Measurements from ENCODE around the gene RCE1. TPM values are rescaled to one million over a fixed set of nuclear protein-coding genes. Genes with fewer than 3 reads are reported as not detected.
A peak's percentile ranks its signal among the peaks of the same experiment; 100 is the strongest.
"Not testable (repeated sequence)": the region's sequence is repeated elsewhere in the genome, so short reads cannot be mapped to it uniquely, and the experiment has no call there.

RCE1 gene
- total RNA-seq, 1 donor from 2014 or later, result 14.1 TPM

GRCh38 chr11:66820901-66821300 lies 22.3 kb upstream of the RCE1 start:
- Histone ChIP-seq H3K9me3 (ENCODE audit: control insufficient read depth in 3 of 3, low read length in 3 of 3) (no peaks in the 10 kb centered on the region), H3K4me3 (ENCODE audit: low read length in 3 of 3) (no peak overlapping the region), H3K27me3 (ENCODE audit: control insufficient read depth in 3 of 3, insufficient read depth in 3 of 3, low read length in 3 of 3) (no peaks in the 10 kb centered on the region), H3K36me3 (ENCODE audit: control insufficient read depth in 3 of 3, insufficient read depth in 3 of 3, low read length in 3 of 3) (no peaks in the 10 kb centered on the region), H3K9ac (ENCODE audit: low read depth in 1 of 3, low read length in 3 of 3) (no peak overlapping the region), H3K4me1 (ENCODE audit: control insufficient read depth in 3 of 3, insufficient read depth in 3 of 3, low read length in 3 of 3) (no peaks in the 10 kb centered on the region), H3K27ac (ENCODE audit: low read depth, low read length) (no peak overlapping the region)

- Histone ChIP-seq H3K4me3 (ENCODE audit: low read length in 3 of 3) (no peak overlapping the region), H3K36me3 (ENCODE audit: control insufficient read depth in 3 of 3, insufficient read depth in 3 of 3, low read length in 3 of 3) (no peaks in the 10 kb centered on the region), H3K9me3 (ENCODE audit: control insufficient read depth in 3 of 3, low read length in 3 of 3) (no peaks in the 10 kb centered on the region), H3K27me3 (ENCODE audit: control insufficient read depth in 3 of 3, insufficient read depth in 3 of 3, low read length in 3 of 3) (no peaks in the 10 kb centered on the region), H3K4me1 (ENCODE audit: control insufficient read depth in 3 of 3, insufficient read depth in 3 of 3, low read length in 3 of 3) (no peaks in the 10 kb centered on the region), H3K27ac (ENCODE audit: low read depth, low read length) (no peak overlapping the region), H3K9ac (ENCODE audit: low read depth in 1 of 3, low read length in 3 of 3) (no peak overlapping the region)
Observed at GRCh38 chr11:66823700-66824099, 19.5 kb upstream of the RCE1 start.

GRCh38 chr11:66824573-66824972 lies 18.7 kb upstream of the RCE1 start:
- H3K36me3 ChIP-seq (ENCODE audit: control insufficient read depth in 3 of 3, insufficient read depth in 3 of 3, low read length in 3 of 3); H3K4me1 ChIP-seq (ENCODE audit: control insufficient read depth in 3 of 3, insufficient read depth in 3 of 3, low read length in 3 of 3); H3K9me3 ChIP-seq (ENCODE audit: control insufficient read depth in 3 of 3, low read length in 3 of 3); H3K9ac ChIP-seq (ENCODE audit: low read depth in 1 of 3, low read length in 3 of 3); H3K4me3 ChIP-seq (ENCODE audit: low read length in 3 of 3); H3K27me3 ChIP-seq (ENCODE audit: control insufficient read depth in 3 of 3, insufficient read depth in 3 of 3, low read length in 3 of 3); H3K27ac ChIP-seq (ENCODE audit: low read depth, low read length): not testable (repeated sequence)

GRCh38 chr11:66834539-66834845 lies 8.7 kb upstream of the RCE1 start:
- H3K27me3 ChIP-seq (ENCODE audit: control insufficient read depth in 3 of 3, insufficient read depth in 3 of 3, low read length in 3 of 3), result no peaks in the 10 kb centered on the region
- no peak overlapping the region for H3K9ac ChIP-seq (ENCODE audit: low read depth in 1 of 3, low read length in 3 of 3)
- H3K36me3 ChIP-seq (ENCODE audit: control insufficient read depth in 3 of 3, insufficient read depth in 3 of 3, low read length in 3 of 3), result peaks cover 0 to 3% (median 0%) of the 10 kb centered on the region in 3 donors
- no peak overlapping the region for H3K4me3 ChIP-seq (ENCODE audit: low read length in 3 of 3)
- no peaks in the 10 kb centered on the region for H3K4me1 ChIP-seq (ENCODE audit: control insufficient read depth in 3 of 3, insufficient read depth in 3 of 3, low read length in 3 of 3)
- no peak overlapping the region for H3K27ac ChIP-seq (ENCODE audit: low read depth, low read length)
- H3K9me3 ChIP-seq (ENCODE audit: control insufficient read depth in 3 of 3, low read length in 3 of 3), result no peaks in the 10 kb centered on the region

- H3K27me3 ChIP-seq (ENCODE audit: control insufficient read depth in 3 of 3, insufficient read depth in 3 of 3, low read length in 3 of 3), result no peaks in the 10 kb centered on the region
- H3K4me3 ChIP-seq (ENCODE audit: low read length in 3 of 3), result no peak overlapping the region
- H3K9me3 ChIP-seq (ENCODE audit: control insufficient read depth in 3 of 3, low read length in 3 of 3), result no peaks in the 10 kb centered on the region
- H3K36me3 ChIP-seq (ENCODE audit: control insufficient read depth in 3 of 3, insufficient read depth in 3 of 3, low read length in 3 of 3), result peaks cover 0 to 3% (median 0%) of the 10 kb centered on the region in 3 donors
- no peaks in the 10 kb centered on the region for H3K4me1 ChIP-seq (ENCODE audit: control insufficient read depth in 3 of 3, insufficient read depth in 3 of 3, low read length in 3 of 3)
- H3K27ac ChIP-seq (ENCODE audit: low read depth, low read length), result no peak overlapping the region
- no peak overlapping the region for H3K9ac ChIP-seq (ENCODE audit: low read depth in 1 of 3, low read length in 3 of 3)
Observed at GRCh38 chr11:66834943-66835342, 8.3 kb upstream of the RCE1 start.

GRCh38 chr11:66835768-66836405 lies 7.4 kb upstream of the RCE1 start:
- H3K9ac ChIP-seq (ENCODE audit: low read depth in 1 of 3, low read length in 3 of 3), result no peak overlapping the region
- H3K36me3 ChIP-seq (ENCODE audit: control insufficient read depth in 3 of 3, insufficient read depth in 3 of 3, low read length in 3 of 3), result peaks cover 0 to 3% (median 0%) of the 10 kb centered on the region in 3 donors
- no peaks in the 10 kb centered on the region for H3K9me3 ChIP-seq (ENCODE audit: control insufficient read depth in 3 of 3, low read length in 3 of 3)
- H3K4me1 ChIP-seq (ENCODE audit: control insufficient read depth in 3 of 3, insufficient read depth in 3 of 3, low read length in 3 of 3), result peaks cover 0 to 4% (median 0%) of the 10 kb centered on the region in 3 donors
- H3K27me3 ChIP-seq (ENCODE audit: control insufficient read depth in 3 of 3, insufficient read depth in 3 of 3, low read length in 3 of 3), result no peaks in the 10 kb centered on the region
- H3K27ac ChIP-seq (ENCODE audit: low read depth, low read length), result no peak overlapping the region
- no peak overlapping the region for H3K4me3 ChIP-seq (ENCODE audit: low read length in 3 of 3)

- Histone ChIP-seq H3K4me1 (ENCODE audit: control insufficient read depth in 3 of 3, insufficient read depth in 3 of 3, low read length in 3 of 3) (peaks cover 25 to 30% (median 26%) of the 10 kb centered on the region in 3 donors), H3K27ac (ENCODE audit: low read depth, low read length) (no peak overlapping the region), H3K9ac (ENCODE audit: low read depth in 1 of 3, low read length in 3 of 3) (peak overlapping the region in 1 of 3 donors; percentile 0), H3K9me3 (ENCODE audit: control insufficient read depth in 3 of 3, low read length in 3 of 3) (no peaks in the 10 kb centered on the region), H3K36me3 (ENCODE audit: control insufficient read depth in 3 of 3, insufficient read depth in 3 of 3, low read length in 3 of 3) (peaks cover 7 to 9% (median 8%) of the 10 kb centered on the region in 3 donors), H3K4me3 (ENCODE audit: low read length in 3 of 3) (no peak overlapping the region), H3K27me3 (ENCODE audit: control insufficient read depth in 3 of 3, insufficient read depth in 3 of 3, low read length in 3 of 3) (no peaks in the 10 kb centered on the region)
Observed at GRCh38 chr11:66840317-66841091, 2.7 kb upstream of the RCE1 start.

GRCh38 chr11:66841861-66842260 lies 1.4 kb upstream of the RCE1 start:
- Histone ChIP-seq H3K27me3 (ENCODE audit: control insufficient read depth in 3 of 3, insufficient read depth in 3 of 3, low read length in 3 of 3) (no peaks in the 10 kb centered on the region), H3K27ac (ENCODE audit: low read depth, low read length) (no peak overlapping the region), H3K4me3 (ENCODE audit: low read length in 3 of 3) (peak overlapping the region; percentile 87 to 99 (median 96))

GRCh38 chr11:66842501-66842895 lies 743 bp upstream of the RCE1 start:
- Histone ChIP-seq H3K4me1 (ENCODE audit: control insufficient read depth in 3 of 3, insufficient read depth in 3 of 3, low read length in 3 of 3) (peaks cover 25 to 30% (median 26%) of the 10 kb centered on the region in 3 donors), H3K4me3 (ENCODE audit: low read length in 3 of 3) (peak overlapping the region; percentile 87 to 99 (median 96)), H3K36me3 (ENCODE audit: control insufficient read depth in 3 of 3, insufficient read depth in 3 of 3, low read length in 3 of 3) (peaks cover 19 to 23% (median 20%) of the 10 kb centered on the region in 3 donors), H3K9ac (ENCODE audit: low read depth in 1 of 3, low read length in 3 of 3) (peak overlapping the region; percentile 90 to 98 (median 97)), H3K27me3 (ENCODE audit: control insufficient read depth in 3 of 3, insufficient read depth in 3 of 3, low read length in 3 of 3) (no peaks in the 10 kb centered on the region), H3K27ac (ENCODE audit: low read depth, low read length) (peak overlapping the region; percentile 92), H3K9me3 (ENCODE audit: control insufficient read depth in 3 of 3, low read length in 3 of 3) (no peaks in the 10 kb centered on the region)

More at GRCh38 chr11:66841861-66842260, 1.4 kb upstream of the RCE1 start:
- peaks cover 25 to 30% (median 26%) of the 10 kb centered on the region in 3 donors for H3K4me1 ChIP-seq (ENCODE audit: control insufficient read depth in 3 of 3, insufficient read depth in 3 of 3, low read length in 3 of 3)
- peak overlapping the region; percentile 90 to 98 (median 97) for H3K9ac ChIP-seq (ENCODE audit: low read depth in 1 of 3, low read length in 3 of 3)
- peaks cover 16 to 19% (median 16%) of the 10 kb centered on the region in 3 donors for H3K36me3 ChIP-seq (ENCODE audit: control insufficient read depth in 3 of 3, insufficient read depth in 3 of 3, low read length in 3 of 3)
- no peaks in the 10 kb centered on the region for H3K9me3 ChIP-seq (ENCODE audit: control insufficient read depth in 3 of 3, low read length in 3 of 3)

Measured in skeletal muscle tissue (tissue), 4 donors.